GM23338 (cell line): ENCODE measurements around the gene AURKAIP1. TPM values are rescaled to one million over a fixed set of nuclear protein-coding genes. Genes with fewer than 3 reads are reported as not detected.

ENCODE experiments used
- ATAC-seq: fragments of 200-7000 bp; cut with Tn5 transposase; 3 replicates; pipeline ENCODE4 v1.9.1; 2020
- DNase-seq: peaks from one replicate; pipeline ENCODE4 v3.0.0-alpha.2; 2015; ENCODE audit warnings: low spot score
- H2AFZ ChIP-seq: fragments of 200-600 bp; sonication (generic); 2 replicates; pipeline ENCODE4 v1.8.0; 2016; ENCODE audit warnings: antibody characterized with exemption, mild to moderate bottlenecking, moderate library complexity
- H3F3A ChIP-seq: fragments of 200-600 bp; sonication (generic); replicated peaks from 2 replicates; pipeline ENCODE4 v1.8.0; 2017; ENCODE audit warnings: antibody characterized with exemption, mixed run types, low read depth
- H3K27ac ChIP-seq: fragments of 200-600 bp; sonication (generic); 2 replicates; pipeline ENCODE4 v1.6.1; 2016; ENCODE audit warnings: low read depth
- H3K27me3 ChIP-seq: fragments of 200-600 bp; sonication (generic); 2 replicates; pipeline ENCODE4 v1.8.0; 2016; ENCODE audit warnings: mild to moderate bottlenecking, mixed run types, moderate library complexity; ENCODE audit not compliant: insufficient read depth
- H3K36me3 ChIP-seq: fragments of 200-600 bp; sonication (generic); 2 replicates; pipeline ENCODE4 v1.8.0; 2016; ENCODE audit warnings: mild to moderate bottlenecking; ENCODE audit not compliant: insufficient read depth
- H3K4me1 ChIP-seq: fragments of 200-600 bp; sonication (generic); 2 replicates; pipeline ENCODE4 v1.8.0; 2016; ENCODE audit warnings: mild to moderate bottlenecking, moderate library complexity; ENCODE audit not compliant: insufficient read depth
- H3K4me2 ChIP-seq: fragments of 200-600 bp; sonication (generic); 2 replicates; pipeline ENCODE4 v1.7.1; 2017; ENCODE audit warnings: mixed run types
- H3K4me3 ChIP-seq: fragments of 200-600 bp; sonication (generic); 2 replicates; pipeline ENCODE4 v1.6.1; 2016; ENCODE audit warnings: mixed run types
- H3K79me2 ChIP-seq: fragments of 200-600 bp; sonication (generic); replicated peaks from 2 replicates; pipeline ENCODE4 v1.8.0; 2017; ENCODE audit warnings: mild to moderate bottlenecking; ENCODE audit not compliant: insufficient read depth
- H3K9me2 ChIP-seq: fragments of 200-600 bp; sonication (generic); 2 replicates; pipeline ENCODE4 v1.8.0; 2017; ENCODE audit not compliant: insufficient read depth
- H4K20me1 ChIP-seq: fragments of 200-600 bp; sonication (generic); replicated peaks from 2 replicates; pipeline ENCODE4 v1.8.0; 2017; ENCODE audit warnings: mild to moderate bottlenecking; ENCODE audit not compliant: insufficient read depth
- H3K27ac Mint-ChIP-seq: 2 replicates; pipeline ENCODE4 v1.8.0; 2020; ENCODE audit warnings: inconsistent platforms, mild to moderate bottlenecking, moderate library complexity, mixed read lengths
- H3K27me3 Mint-ChIP-seq: 3 replicates; pipeline ENCODE4 v1.8.0; 2022; ENCODE audit warnings: low read depth, mild to moderate bottlenecking, moderate library complexity, mixed read lengths, inconsistent platforms; ENCODE audit not compliant: insufficient read depth, poor library complexity
- H3K36me3 Mint-ChIP-seq: 3 replicates; pipeline ENCODE4 v1.8.0; 2021; ENCODE audit warnings: low read depth, mild to moderate bottlenecking, inconsistent platforms, moderate library complexity, mixed read lengths
- H3K4me1 Mint-ChIP-seq: 3 replicates; pipeline ENCODE4 v1.8.0; 2020; ENCODE audit warnings: mild to moderate bottlenecking, inconsistent platforms, mixed read lengths
- H3K4me3 Mint-ChIP-seq: 3 replicates; pipeline ENCODE4 v1.8.0; 2021; ENCODE audit warnings: moderate library complexity, mild to moderate bottlenecking, inconsistent platforms, mixed read lengths
- H3K9me3 Mint-ChIP-seq: 3 replicates; pipeline ENCODE4 v1.8.0; 2020; ENCODE audit warnings: moderate library complexity, mild to moderate bottlenecking, inconsistent platforms, mixed read lengths
- JUNB ChIP-seq: IDR thresholded peaks from one replicate; pipeline ENCODE4 v1.6.1; 2016; ENCODE audit warnings: antibody characterized with exemption; ENCODE audit not compliant: unreplicated experiment
- REST ChIP-seq: IDR thresholded peaks from one replicate; pipeline ENCODE4 v1.6.1; 2018; ENCODE audit warnings: antibody characterized with exemption; ENCODE audit not compliant: unreplicated experiment
- STAT1 ChIP-seq: IDR thresholded peaks from one replicate; pipeline ENCODE4 v1.6.1; 2016; ENCODE audit warnings: antibody characterized with exemption; ENCODE audit not compliant: unreplicated experiment
- ZNF114 ChIP-seq: fragments of 250-450 bp; sonication (Bioruptor Pico); IDR thresholded peaks from 2 replicates; pipeline ENCODE4 v1.5.0; 2020; ENCODE audit warnings: mild to moderate bottlenecking, moderate library complexity
- ZNF462 ChIP-seq: fragments of 250-450 bp; sonication (Bioruptor Pico); IDR thresholded peaks from 2 replicates; pipeline ENCODE4 v1.5.0; 2020; ENCODE audit warnings: mild to moderate bottlenecking, moderate library complexity
- polyA plus RNA-seq: library from polyadenylated mRNA; unstranded; fragments of >200 nt; fragmentation: Nextera tagmentation; extraction: Ambion mirVana; gene quantifications from 2 replicates; pipeline ENCODE4 v1.2.1, GENCODE V29; 2016
- total RNA-seq: library from RNA; depleted of rRNA; stranded (reverse); fragments of >200 nt; shearing (Covaris generic); gene quantifications from 2 replicates; pipeline ENCODE4 v1.2.3, GENCODE V29; 2014

Gene AURKAIP1
- total and polyA plus RNA-seq, 2 experiments from 2014 or later, result 167 to 355 TPM

GRCh38 chr1:1359664-1360468 lies 15.1 kb downstream of the AURKAIP1 start:
- Histone ChIP-seq H3K27ac (no peak overlapping the region), H4K20me1 (no peaks in the 10 kb centered on the region), H3K4me2 (no peak overlapping the region), H3K4me3 (no peak overlapping the region), H2AFZ (no peak overlapping the region), H3F3A (peaks cover 19% of the 10 kb centered on the region; the same call in 1 of the 2 replicates), H3K36me3 (no peaks in the 10 kb centered on the region), H3K27me3 (peaks cover 7% of the 10 kb centered on the region), H3K79me2 (no peaks in the 10 kb centered on the region), H3K9me2 (no peaks in the 10 kb centered on the region), H3K4me1 (peaks cover 22% of the 10 kb centered on the region)
- H3K9me3 Mint-ChIP-seq, result no peaks in the 10 kb centered on the region; the same call in 2 of the 3 replicates
- H3K27me3 Mint-ChIP-seq, result peaks cover 19% of the 10 kb centered on the region
- TF ChIP-seq JUNB (no peak), STAT1 (no peak)
- H3K4me1 Mint-ChIP-seq, result peaks cover 31% of the 10 kb centered on the region
- peak overlapping the region; percentile 44; the same call in 1 of the 2 replicates for H3K27ac Mint-ChIP-seq
- H3K4me3 Mint-ChIP-seq, result no peak overlapping the region; the same call in 2 of the 3 replicates
- no peaks in the 10 kb centered on the region for H3K36me3 Mint-ChIP-seq
- ATAC-seq (no peak), DNase-seq (no peak)

- Histone ChIP-seq H3K27me3 (peaks cover 13% of the 10 kb centered on the region), H3K4me1 (peaks cover 22% of the 10 kb centered on the region), H3K4me2 (no peak overlapping the region), H3K9me2 (no peaks in the 10 kb centered on the region), H3K4me3 (no peak overlapping the region), H3K36me3 (no peaks in the 10 kb centered on the region), H3F3A (peaks cover 19% of the 10 kb centered on the region; the same call in 1 of the 2 replicates), H4K20me1 (no peaks in the 10 kb centered on the region), H3K79me2 (no peaks in the 10 kb centered on the region), H3K27ac (no peak overlapping the region), H2AFZ (no peak overlapping the region)
- H3K36me3 Mint-ChIP-seq, result no peaks in the 10 kb centered on the region
- H3K27me3 Mint-ChIP-seq, result peaks cover 21% of the 10 kb centered on the region
- no peak for DNase-seq
- no peak for ATAC-seq
- H3K27ac Mint-ChIP-seq, result peak overlapping the region; percentile 44; the same call in 1 of the 2 replicates
- TF ChIP-seq ZNF462 (CRISPR knock-in tag) (no peak), ZNF114 (CRISPR knock-in tag) (no peak), REST (no peak)
- peaks cover 31% of the 10 kb centered on the region for H3K4me1 Mint-ChIP-seq
- H3K9me3 Mint-ChIP-seq, result no peaks in the 10 kb centered on the region; the same call in 2 of the 3 replicates
- H3K4me3 Mint-ChIP-seq, result peak overlapping the region; percentile 24; the same call in 1 of the 3 replicates
These were observed 15.7 kb downstream of the AURKAIP1 start for GRCh38 chr1:1359308-1359663.
